WI38 (cell line): Measurements from ENCODE around the gene MTURN.

Experiments
- H3K4me3 ChIP-seq: 2 replicates; pipeline ENCODE4 v1.5.1; 2011; ENCODE audit warnings: low read depth, mild to moderate bottlenecking, control low read depth, low read length
- CTCF ChIP-seq: IDR thresholded peaks from 2 replicates; pipeline ENCODE4 v1.5.1; 2012; ENCODE audit warnings: low read depth, mild to moderate bottlenecking, control low read depth, low read length

MTURN gene

GRCh38 chr7:30144657-30145306, 10.0 kb downstream of the MTURN start:
- H3K4me3 ChIP-seq = no peak overlapping the region
- no peak for TF ChIP-seq CTCF

- no peak overlapping the region for H3K4me3 ChIP-seq
- no peak for TF ChIP-seq CTCF
Observed at GRCh38 chr7:30145426-30145970, 10.7 kb downstream of the MTURN start.

GRCh38 chr7:30146127-30146612, 11.4 kb downstream of the MTURN start:
- no peak for TF ChIP-seq CTCF
- no peak overlapping the region for H3K4me3 ChIP-seq

- TF ChIP-seq CTCF = no peak
- no peak overlapping the region for H3K4me3 ChIP-seq
Observed at GRCh38 chr7:30147223-30147622, 12.4 kb downstream of the MTURN start.

- no peak for TF ChIP-seq CTCF
- no peak overlapping the region for H3K4me3 ChIP-seq
Observed at GRCh38 chr7:30147785-30148184, 13.0 kb downstream of the MTURN start.

GRCh38 chr7:30148426-30148825, 13.6 kb downstream of the MTURN start:
- no peak overlapping the region for H3K4me3 ChIP-seq
- no peak for TF ChIP-seq CTCF

GRCh38 chr7:30148951-30149459, 14.2 kb downstream of the MTURN start:
- no peak for TF ChIP-seq CTCF
- no peak overlapping the region for H3K4me3 ChIP-seq
